GM19351 (cell line): ENCODE results near the gene ACVR1C.

Source experiments
- ATAC-seq: cut with Tn5 transposase; IDR thresholded peaks from one replicate; pipeline ENCODE4 v1.9.1; 2021; ENCODE audit warnings: mild to moderate bottlenecking, moderate library complexity; ENCODE audit not compliant: unreplicated experiment

The ACVR1C gene

DNA sequence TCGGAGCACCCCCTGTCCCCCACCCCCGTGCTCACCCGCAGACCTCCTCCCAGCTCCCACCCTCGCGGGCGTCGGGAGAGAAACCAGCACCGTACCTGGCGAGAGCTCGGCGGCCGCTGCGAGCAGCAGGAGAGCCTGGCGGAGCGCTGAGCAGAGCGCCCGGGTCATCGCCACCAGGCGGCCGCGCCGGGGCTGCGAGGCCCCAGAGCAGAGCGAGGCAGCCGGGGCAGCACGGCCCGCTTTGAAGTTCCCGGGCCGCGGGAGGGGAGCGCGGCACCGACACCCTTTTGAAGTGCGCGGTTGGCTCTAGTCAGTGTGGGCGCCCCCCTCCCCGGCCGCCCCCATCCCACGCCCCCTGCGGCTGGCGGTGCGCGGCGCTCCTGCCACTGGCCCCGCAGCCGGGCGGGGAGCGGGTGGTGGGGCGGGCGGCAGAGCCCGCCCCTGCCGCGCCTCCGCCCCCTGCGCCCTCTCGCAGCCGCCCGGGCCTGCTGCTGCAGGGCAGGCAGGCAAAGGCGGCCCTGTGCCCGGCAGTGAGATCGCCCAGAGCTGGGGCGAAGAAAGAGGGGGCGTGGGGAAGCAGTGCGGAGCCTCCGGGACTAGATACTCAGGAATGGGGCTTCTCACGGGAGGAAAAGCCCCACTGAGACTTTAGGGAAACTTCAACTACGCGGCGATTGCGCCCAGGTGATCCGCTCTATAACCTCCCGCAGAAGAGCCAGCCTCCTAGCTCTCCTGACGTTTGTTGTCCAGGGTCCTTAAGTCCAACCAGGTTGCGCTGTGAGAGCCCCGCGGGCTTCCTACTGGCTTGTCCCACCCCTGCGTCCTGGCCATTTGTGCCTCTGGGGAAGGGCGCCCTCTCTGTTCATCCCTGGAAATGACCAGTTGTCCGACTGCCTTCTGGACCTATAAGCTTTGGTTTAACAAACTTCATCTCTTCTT is at the start of gene ACVR1C:
Gene ACVR1C (minus strand): TSS at position 388 of the 939 bp plus-strand sequence. CDS start 220 bp downstream, at position 168.
- ATAC-seq: peak; percentile 85

- ATAC-seq: no peak
These were observed 49.3 kb upstream of the ACVR1C start for GRCh38 chr2:157677941-157678340.

DNA sequence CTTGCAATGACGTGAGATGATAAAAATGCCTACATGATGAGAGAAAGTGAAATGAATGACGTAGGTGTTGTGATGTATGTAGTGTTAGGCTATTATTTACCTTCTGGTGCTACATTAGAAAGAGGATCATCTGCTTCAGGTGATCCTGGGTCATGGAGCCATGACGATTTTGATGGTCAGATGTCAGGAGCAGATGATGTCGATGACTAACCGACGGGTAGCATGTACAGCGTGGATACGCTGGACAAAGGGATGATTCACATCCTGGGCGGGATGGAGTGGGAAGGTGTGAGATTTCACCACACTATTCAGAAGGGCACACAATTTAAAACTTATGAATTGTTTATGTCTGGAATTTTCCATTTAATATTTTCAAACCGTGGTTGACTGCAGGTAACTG is 43.5 kb upstream of the ACVR1C start:
- no peak for ATAC-seq

GRCh38 chr2:157662401-157662800 is 33.7 kb upstream of the ACVR1C start:
- no peak for ATAC-seq

DNA sequence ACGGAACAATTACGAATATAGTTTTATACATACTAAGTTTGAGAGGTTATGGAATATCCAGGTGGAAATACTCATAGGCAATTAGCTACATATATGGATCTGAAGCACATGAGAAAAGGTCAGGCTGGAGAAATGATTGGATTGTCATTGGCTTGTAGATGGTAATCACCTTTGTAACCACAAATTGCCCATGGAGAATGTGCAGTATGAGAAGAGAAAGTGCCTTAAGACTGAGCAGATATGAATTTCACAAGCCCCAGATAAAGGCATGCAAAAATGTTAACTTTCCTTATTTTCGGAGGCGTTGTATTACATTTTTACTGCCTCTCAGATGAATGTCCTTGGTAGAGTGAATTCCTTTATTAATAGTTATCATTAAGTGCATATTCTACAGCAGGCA is 33.1 kb upstream of the ACVR1C start:
- ATAC-seq: no peak

DNA sequence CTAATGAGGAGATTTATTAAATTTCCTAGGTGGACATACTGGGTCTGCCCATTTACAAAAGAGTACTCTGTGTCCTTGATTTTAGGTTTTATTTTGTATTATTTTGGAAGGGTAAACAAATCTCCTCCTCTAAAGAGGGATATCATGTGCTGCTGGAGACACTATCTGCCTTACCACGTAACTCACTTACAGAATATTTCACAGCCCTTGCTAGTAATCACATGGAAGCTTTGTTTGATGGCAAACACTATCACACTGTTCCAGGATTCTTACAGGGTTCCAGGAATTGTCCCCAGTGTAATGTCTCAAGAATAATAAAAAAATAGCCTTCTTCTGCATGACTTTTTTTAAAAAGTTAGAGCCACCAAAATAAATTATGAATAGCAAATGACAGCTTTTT is 29.2 kb upstream of the ACVR1C start:
- ATAC-seq: no peak

- ATAC-seq: no peak
These were observed 28.4 kb upstream of the ACVR1C start for GRCh38 chr2:157657101-157657500.

GRCh38 chr2:157644776-157645175 is 16.1 kb upstream of the ACVR1C start:
- no peak for ATAC-seq

DNA sequence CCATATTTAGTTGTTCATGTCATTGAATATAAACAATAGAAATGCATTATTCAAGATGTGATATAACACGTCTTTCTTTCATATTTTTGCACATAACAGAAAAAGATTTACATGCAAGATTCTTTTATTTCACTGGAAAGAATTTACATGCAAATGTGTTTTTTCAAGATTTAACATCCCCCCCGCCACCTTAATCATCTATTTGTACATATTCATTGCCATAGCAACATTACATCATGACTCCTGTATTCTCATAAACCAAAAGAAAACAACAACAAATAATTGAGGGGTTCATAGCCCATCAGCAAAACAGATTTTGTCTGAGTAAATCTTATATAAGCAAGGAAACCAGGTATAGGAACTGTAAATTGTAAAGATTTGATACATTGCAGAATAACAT is 3.2 kb upstream of the ACVR1C start:
- ATAC-seq: no peak

DNA sequence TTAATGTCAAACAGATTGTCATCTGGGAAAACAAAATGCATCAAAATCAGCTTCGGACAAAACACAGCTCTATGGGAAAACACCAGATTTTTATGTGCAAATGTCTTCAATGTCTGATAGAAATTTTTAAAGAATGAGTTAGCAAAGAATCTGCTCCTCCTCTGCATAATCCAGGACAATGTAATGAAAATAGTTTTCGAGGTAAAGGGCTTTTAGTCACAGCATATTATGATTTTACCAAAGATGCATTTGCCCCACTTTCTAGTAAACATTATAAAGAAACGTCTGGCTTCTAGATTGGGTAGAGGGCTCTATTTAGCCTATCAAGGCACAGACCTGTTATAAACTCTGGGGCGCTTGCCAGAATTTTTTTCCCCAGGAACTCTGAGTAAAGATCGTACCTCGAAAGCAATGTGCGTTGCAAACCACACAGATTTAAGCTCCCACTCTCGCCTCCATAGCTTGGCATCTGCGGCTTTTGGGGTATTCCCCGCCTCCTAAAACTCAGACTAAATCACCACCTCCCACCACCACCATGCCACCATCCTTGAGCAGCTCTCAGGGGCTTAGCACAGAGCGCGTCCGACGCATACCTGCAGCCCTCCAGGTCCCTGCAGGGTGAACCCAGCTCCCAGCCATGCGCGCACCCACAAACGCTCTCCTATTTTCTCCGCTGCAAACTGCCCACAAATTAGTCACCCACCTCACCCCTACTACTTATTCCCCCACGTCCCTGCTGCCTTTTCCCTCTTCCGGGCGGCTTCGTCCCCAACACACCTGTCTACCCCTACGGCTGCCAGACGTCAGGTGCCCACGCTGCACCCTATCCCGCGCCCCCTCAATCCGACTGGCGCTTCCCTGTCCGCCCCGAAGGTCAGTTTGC is 829 bp downstream of the ACVR1C start:
- peak; percentile 5 for ATAC-seq

GRCh38 chr2:157625296-157625695 is 3.4 kb downstream of the ACVR1C start:
- ATAC-seq: no peak

DNA sequence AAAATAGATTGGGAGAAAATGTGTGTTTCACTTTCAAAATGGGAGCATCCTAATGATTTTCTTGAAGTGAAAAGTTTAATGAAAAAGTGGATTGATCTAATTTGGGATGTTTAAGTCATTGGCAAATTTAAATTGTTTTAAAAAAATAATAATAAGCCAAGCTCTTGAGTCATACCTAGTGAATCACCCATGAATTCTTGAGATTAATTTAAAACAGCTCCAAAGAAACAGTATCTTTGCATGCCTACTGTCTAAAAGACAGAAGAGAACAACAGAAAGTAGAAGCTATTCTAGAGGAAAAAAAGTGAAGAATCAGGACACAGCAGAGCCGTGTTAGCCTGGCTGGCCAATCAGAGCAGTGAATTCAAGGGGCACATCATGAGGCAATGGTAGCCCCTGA is 7.7 kb downstream of the ACVR1C start:
- ATAC-seq: no peak

GRCh38 chr2:157611726-157612125 is 16.9 kb downstream of the ACVR1C start:
- ATAC-seq: no peak

DNA sequence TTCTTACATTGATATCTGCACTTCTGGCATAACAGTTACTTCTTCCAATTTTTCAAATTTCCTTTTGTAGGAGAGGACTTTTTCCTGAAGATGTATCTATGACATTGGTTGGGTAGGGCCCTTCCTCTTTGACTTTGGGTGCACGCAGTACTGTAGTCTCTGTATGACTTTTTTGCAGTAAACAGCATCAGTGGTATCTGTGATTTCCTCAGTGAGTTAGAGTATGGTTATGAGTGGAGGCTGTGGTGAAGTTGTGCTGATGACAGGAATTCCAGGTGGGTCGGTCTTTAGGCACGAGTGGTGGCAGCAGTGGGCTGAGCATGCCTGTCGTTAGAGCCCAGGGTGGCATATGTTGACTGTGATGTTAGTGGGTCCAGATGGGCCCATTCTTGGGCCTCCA is 17.6 kb downstream of the ACVR1C start:
- no peak for ATAC-seq

DNA sequence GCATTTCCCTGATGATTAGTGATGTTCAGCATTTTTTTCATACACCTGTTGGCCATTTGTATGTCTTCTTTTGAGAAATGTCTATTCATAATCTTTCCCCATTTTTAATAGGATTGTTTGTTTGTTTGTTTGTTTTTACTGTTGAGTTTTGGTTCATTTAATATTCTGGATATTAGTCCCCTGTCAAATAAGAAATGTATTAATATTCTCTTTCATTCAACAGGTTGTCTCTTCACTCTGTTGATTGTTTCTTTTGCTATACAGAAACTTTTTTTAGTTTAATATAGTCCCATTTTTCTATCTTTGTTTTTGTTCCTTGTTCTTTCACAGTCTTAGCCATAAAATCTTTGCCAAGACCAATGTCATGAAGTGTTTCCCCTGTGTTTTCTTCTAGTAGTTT is 22.1 kb downstream of the ACVR1C start:
- ATAC-seq: no peak

GRCh38 chr2:157603198-157603597 is 25.5 kb downstream of the ACVR1C start:
- ATAC-seq: no peak

DNA sequence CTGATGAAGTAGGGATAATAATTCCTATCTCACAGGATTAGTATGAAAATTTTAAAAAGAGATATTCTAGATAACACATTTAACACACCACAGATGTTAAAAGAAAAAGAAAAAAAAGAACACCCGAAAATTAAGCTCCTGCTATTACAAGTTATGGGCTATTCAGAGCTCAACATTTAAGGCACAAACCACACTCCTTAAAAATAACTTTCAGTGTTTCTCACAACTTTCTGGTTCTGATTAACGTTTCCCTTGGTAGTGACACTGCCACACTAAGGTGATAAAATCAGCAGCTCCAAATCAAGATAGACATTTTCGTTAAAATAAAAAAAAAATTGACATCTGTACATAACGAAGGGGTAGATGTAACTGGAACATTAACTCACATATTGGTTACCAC is 26.9 kb downstream of the ACVR1C start:
- ATAC-seq: no peak

GRCh38 chr2:157596992-157597681 is 31.5 kb downstream of the ACVR1C start:
- ATAC-seq: peak; percentile 69

DNA sequence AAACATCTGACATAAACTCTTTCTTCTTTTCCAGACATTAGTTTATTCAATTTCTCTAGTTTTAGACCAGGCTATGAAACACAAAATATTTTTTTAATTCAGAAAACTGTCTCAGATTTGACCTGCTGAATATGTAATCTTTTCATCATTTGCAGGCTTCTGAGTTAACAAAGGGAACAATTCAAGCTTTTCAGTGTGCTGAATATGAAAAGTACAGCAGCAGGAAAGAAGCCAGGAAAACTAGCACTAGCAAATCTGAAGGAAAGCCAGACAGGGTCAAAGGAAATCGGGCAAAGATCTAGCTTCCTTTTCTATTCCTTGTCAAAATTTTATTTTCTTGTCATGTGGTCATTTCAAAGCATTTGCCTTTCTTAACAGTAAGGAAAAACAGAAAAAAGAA is 35.3 kb downstream of the ACVR1C start:
- no peak for ATAC-seq

DNA sequence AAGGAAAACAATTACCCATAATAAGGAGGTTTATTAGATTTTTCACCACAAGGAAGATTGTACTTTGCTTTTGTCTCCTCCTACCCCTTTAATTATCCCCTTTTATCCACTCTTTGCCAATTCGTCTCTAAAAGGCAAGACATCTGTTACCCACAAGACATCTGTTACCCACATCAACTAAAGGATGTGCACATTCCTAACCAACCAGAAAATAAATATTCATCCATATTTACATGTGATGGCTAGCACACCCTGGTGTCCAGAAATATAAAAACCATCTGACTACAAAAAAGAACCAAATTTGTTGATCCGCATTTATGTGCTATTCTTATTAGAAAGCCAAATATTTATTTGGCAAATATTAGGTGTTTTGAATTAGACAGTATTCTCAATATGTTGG is 35.7 kb downstream of the ACVR1C start:
- ATAC-seq: no peak

DNA sequence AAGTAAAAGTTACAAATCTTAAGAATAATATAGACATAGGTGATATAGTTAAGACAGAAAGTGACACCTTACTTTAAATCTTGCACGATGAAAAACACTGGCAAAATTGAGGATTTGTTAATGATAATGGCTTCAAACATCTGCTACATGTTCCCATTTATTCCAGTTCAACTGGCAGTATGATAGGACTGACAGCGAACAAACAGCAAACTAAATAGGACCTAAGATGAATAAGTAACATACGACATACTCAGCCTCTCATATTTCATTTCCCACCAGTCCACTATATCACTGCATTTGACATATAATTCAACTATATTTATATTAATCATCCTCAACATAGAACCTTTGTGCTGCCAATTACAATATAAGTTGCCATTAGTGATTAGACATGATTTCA is 36.3 kb downstream of the ACVR1C start:
- no peak for ATAC-seq
